Osteocyte (in vitro differentiated cells): ENCODE results near the gene ADRA1B. TPM values are rescaled to one million over a fixed set of nuclear protein-coding genes. Genes with fewer than 3 reads are reported as not detected.

Experiments
- DNase-seq: peaks from one replicate; pipeline ENCODE4 v3.0.0; 2021; ENCODE audit warnings: mixed read lengths; ENCODE audit not compliant: unreplicated experiment; ENCODE audit errors: extremely low spot score
- H3K27ac Mint-ChIP-seq: one replicate; pipeline ENCODE4 v1.8.0; 2021; ENCODE audit warnings: mild to moderate bottlenecking, mixed read lengths; ENCODE audit not compliant: unreplicated experiment
- H3K27me3 Mint-ChIP-seq: one replicate; pipeline ENCODE4 v1.8.0; 2021; ENCODE audit warnings: mixed read lengths; ENCODE audit not compliant: unreplicated experiment
- H3K36me3 Mint-ChIP-seq: one replicate; pipeline ENCODE4 v1.8.0; 2021; ENCODE audit warnings: mixed read lengths; ENCODE audit not compliant: unreplicated experiment
- H3K4me1 Mint-ChIP-seq: one replicate; pipeline ENCODE4 v1.8.0; 2021; ENCODE audit warnings: mixed read lengths; ENCODE audit not compliant: unreplicated experiment
- H3K4me3 Mint-ChIP-seq: one replicate; pipeline ENCODE4 v1.8.0; 2021; ENCODE audit warnings: mild to moderate bottlenecking, moderate library complexity, mixed read lengths; ENCODE audit not compliant: unreplicated experiment
- H3K9me3 Mint-ChIP-seq: one replicate; pipeline ENCODE4 v1.8.0; 2021; ENCODE audit warnings: mixed read lengths; ENCODE audit not compliant: unreplicated experiment
- long read RNA-seq: library from polyadenylated mRNA; unstranded; transcript quantifications from one replicate; pipeline ENCODE4 v2.0.0, GENCODE V29; 2021
- total RNA-seq: library from RNA; stranded (reverse); gene quantifications from 2 replicates; pipeline ENCODE4 v1.2.1, GENCODE V29; 2021
- TF ChIP-seq, protein P1 (sequence below): fragments of 200-600 bp; sonication (generic); IDR thresholded peaks from 2 replicates; pipeline ENCODE4 v1.5.0; 2021; ENCODE audit warnings: antibody characterized with exemption, mild to moderate bottlenecking, moderate library complexity

Gene ADRA1B
- 4.0 and 4.6 TPM in 2 replicates for total RNA-seq
- long read RNA-seq, partial matches to known transcripts, result 0 of 2 reads
- long read RNA-seq, other reads (novel, unspliced or antisense), result 2 of 2 reads

GRCh38 chr5:159915904-159916840 is at the start of gene ADRA1B:
ADRA1B (plus strand) TSS chr5:159916482; CDS start chr5:159916906, 424 bp downstream.
- H3K27me3 Mint-ChIP-seq, result no peaks in the 10 kb centered on the region
- peak within 1 kb of the TSS; percentile 67 for H3K4me3 Mint-ChIP-seq
- peak; percentile 88 for DNase-seq
- H3K27ac Mint-ChIP-seq, result no peak within 1 kb of the TSS
- H3K36me3 Mint-ChIP-seq, result no peaks in the 10 kb centered on the region
- peaks cover 79% of the 10 kb centered on the region for H3K4me1 Mint-ChIP-seq
- TF ChIP-seq, protein P1, sequence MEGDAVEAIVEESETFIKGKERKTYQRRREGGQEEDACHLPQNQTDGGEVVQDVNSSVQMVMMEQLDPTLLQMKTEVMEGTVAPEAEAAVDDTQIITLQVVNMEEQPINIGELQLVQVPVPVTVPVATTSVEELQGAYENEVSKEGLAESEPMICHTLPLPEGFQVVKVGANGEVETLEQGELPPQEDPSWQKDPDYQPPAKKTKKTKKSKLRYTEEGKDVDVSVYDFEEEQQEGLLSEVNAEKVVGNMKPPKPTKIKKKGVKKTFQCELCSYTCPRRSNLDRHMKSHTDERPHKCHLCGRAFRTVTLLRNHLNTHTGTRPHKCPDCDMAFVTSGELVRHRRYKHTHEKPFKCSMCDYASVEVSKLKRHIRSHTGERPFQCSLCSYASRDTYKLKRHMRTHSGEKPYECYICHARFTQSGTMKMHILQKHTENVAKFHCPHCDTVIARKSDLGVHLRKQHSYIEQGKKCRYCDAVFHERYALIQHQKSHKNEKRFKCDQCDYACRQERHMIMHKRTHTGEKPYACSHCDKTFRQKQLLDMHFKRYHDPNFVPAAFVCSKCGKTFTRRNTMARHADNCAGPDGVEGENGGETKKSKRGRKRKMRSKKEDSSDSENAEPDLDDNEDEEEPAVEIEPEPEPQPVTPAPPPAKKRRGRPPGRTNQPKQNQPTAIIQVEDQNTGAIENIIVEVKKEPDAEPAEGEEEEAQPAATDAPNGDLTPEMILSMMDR, result peak; percentile 82
- no peaks in the 10 kb centered on the region for H3K9me3 Mint-ChIP-seq

GRCh38 chr5:159873680-159874079 is 42.6 kb upstream of the ADRA1B start:
- no peaks in the 10 kb centered on the region for H3K36me3 Mint-ChIP-seq

GRCh38 chr5:159874263-159874662 is 42.0 kb upstream of the ADRA1B start:
- TF ChIP-seq, protein P1, result no peak
- Mint-ChIP-seq H3K27ac (no peak overlapping the region), H3K27me3 (peaks cover 18% of the 10 kb centered on the region), H3K36me3 (no peaks in the 10 kb centered on the region), H3K4me3 (no peak overlapping the region), H3K4me1 (peaks cover 12% of the 10 kb centered on the region), H3K9me3 (no peaks in the 10 kb centered on the region)
- no peak for DNase-seq

More at GRCh38 chr5:159873680-159874079, 42.6 kb upstream of the ADRA1B start:
- TF ChIP-seq, protein P1, result no peak
- no peak for DNase-seq
- H3K4me1 Mint-ChIP-seq, result peaks cover 6% of the 10 kb centered on the region
- no peaks in the 10 kb centered on the region for H3K9me3 Mint-ChIP-seq
- H3K4me3 Mint-ChIP-seq, result no peak overlapping the region
- H3K27ac Mint-ChIP-seq, result no peak overlapping the region
- H3K27me3 Mint-ChIP-seq, result peaks cover 23% of the 10 kb centered on the region

DNA sequence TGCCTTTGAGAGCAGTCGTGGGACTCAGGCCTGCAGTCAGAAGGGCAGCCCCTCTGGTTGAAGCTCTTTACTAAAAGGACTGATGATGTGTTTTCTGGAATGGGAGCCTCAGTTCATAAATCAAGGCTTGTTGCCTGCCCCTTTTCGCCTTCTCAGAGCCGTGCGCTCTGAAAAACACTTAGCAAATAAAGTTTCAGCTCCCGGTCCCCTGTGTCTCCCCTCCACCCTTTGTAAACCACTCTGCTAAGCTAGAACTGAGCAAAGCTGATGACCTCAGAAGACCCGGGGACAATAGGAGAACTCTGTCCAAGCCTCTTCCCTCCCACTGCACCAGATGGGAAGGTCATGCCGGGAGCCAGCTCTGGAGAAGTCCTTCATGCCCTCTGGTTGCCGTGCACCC is 39.3 kb upstream of the ADRA1B start:
- Mint-ChIP-seq H3K9me3 (no peaks in the 10 kb centered on the region), H3K27me3 (peaks cover 5% of the 10 kb centered on the region), H3K36me3 (no peaks in the 10 kb centered on the region), H3K4me1 (peaks cover 15% of the 10 kb centered on the region), H3K4me3 (no peak overlapping the region), H3K27ac (no peak overlapping the region)
- TF ChIP-seq, protein P1, result no peak
- DNase-seq, result no peak

DNA sequence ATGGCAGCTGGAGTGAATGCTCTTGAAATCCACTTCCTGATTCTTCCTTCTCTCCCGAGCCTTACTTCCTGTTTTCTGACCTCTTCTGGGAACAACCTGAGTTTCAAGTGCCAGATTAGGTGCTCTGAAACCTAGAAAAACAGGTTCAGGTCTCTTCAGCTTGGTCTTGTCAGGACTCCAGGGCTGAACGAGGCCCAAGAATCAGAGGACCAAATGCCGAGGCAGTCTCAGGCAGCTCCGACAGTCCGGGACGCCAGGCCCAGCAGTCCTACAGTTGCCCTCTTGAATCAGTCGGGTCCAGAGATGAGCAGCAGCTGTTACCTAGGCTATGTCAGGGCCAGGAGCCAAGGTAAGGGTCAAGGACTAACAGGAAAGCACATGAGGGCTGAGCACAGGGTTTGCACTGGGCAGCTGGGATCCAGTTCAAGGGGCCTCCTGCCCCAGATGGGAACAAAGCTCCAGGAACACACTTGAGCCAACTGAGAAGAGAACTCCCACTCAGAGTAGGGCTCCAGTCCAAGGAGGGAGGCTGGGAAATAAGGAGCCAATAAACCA is 38.3 kb upstream of the ADRA1B start:
- no peak for DNase-seq
- no peak overlapping the region for H3K27ac Mint-ChIP-seq
- peaks cover 15% of the 10 kb centered on the region for H3K4me1 Mint-ChIP-seq
- H3K27me3 Mint-ChIP-seq, result peaks cover 8% of the 10 kb centered on the region
- no peaks in the 10 kb centered on the region for H3K36me3 Mint-ChIP-seq
- no peak overlapping the region for H3K4me3 Mint-ChIP-seq
- H3K9me3 Mint-ChIP-seq, result no peaks in the 10 kb centered on the region
- TF ChIP-seq, protein P1, result no peak
